Stimulated activated naive B cell treated with anti-CD40 and anti-IgM and Interleukin-4, amounts not matched to agents 10 μg/mL and 1 μg/mL and 100 μg/mL, for 72 hours (primary cell): ENCODE measurements around the gene PRPF38B.

Experiments used
- ATAC-seq, 2 donors: fragments of 150-1000 bp; cut with Tn5 transposase; replicated peaks; 2 replicates each; pipeline ENCODE4 v1.10.0; 2021; ENCODE audit warnings: moderate library complexity in 1 of 2
- DNase-seq: peaks from one replicate; pipeline ENCODE4 v3.0.0; 2021
- H3K27ac Mint-ChIP-seq: one replicate; pipeline ENCODE4 v1.8.0; 2022; ENCODE audit warnings: mild to moderate bottlenecking, mixed read lengths
- H3K27me3 Mint-ChIP-seq, 2 donors: one replicate each; pipeline ENCODE4 v1.8.0; 2022; ENCODE audit warnings: mixed read lengths in 2 of 2
- H3K36me3 Mint-ChIP-seq, 2 donors: one replicate each; pipeline ENCODE4 v1.8.0; 2022; ENCODE audit warnings: mixed read lengths in 2 of 2, mild to moderate bottlenecking in 1 of 2
- H3K4me1 Mint-ChIP-seq, 2 donors: one replicate each; pipeline ENCODE4 v1.8.0; 2022; ENCODE audit warnings: mixed read lengths in 2 of 2, mild to moderate bottlenecking in 1 of 2
- H3K4me3 Mint-ChIP-seq, 2 donors: one replicate each; pipeline ENCODE4 v1.8.0; 2022; ENCODE audit warnings: mild to moderate bottlenecking in 2 of 2, mixed read lengths in 2 of 2, moderate library complexity in 1 of 2
- H3K9me3 Mint-ChIP-seq, 2 donors: one replicate each; pipeline ENCODE4 v1.8.0; 2022; ENCODE audit warnings: mixed read lengths in 2 of 2, mild to moderate bottlenecking in 1 of 2

The PRPF38B gene

DNA sequence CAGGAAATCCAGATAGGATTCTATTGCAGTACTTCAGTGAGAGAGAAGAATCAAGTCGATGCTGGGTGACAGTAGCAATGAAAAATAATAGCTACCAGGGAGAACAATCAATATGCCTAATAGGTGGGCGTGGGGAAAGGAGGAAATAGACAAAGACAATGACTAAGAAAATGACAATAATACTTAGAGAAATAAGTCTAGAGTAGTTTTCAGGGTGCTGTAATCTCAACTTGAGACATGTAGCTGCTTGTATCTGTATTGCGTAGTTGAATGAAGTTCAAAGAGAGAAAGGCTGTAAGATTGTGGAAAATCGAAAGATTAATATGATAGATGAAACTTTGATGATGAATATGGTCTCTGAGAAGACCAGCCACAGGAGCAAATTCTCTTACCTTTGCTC, 57.0 kb downstream of the PRPF38B start:
- Mint-ChIP-seq H3K36me3 (peaks cover 7 to 27% of the 10 kb centered on the region in 2 donors), H3K4me1 (peaks cover 20 to 30% of the 10 kb centered on the region in 2 donors), H3K27ac (no peak overlapping the region), H3K27me3 (no peaks in the 10 kb centered on the region), H3K4me3 (no peak overlapping the region), H3K9me3 (no peaks in the 10 kb centered on the region)
- ATAC-seq (no peak), DNase-seq (no peak)

DNA sequence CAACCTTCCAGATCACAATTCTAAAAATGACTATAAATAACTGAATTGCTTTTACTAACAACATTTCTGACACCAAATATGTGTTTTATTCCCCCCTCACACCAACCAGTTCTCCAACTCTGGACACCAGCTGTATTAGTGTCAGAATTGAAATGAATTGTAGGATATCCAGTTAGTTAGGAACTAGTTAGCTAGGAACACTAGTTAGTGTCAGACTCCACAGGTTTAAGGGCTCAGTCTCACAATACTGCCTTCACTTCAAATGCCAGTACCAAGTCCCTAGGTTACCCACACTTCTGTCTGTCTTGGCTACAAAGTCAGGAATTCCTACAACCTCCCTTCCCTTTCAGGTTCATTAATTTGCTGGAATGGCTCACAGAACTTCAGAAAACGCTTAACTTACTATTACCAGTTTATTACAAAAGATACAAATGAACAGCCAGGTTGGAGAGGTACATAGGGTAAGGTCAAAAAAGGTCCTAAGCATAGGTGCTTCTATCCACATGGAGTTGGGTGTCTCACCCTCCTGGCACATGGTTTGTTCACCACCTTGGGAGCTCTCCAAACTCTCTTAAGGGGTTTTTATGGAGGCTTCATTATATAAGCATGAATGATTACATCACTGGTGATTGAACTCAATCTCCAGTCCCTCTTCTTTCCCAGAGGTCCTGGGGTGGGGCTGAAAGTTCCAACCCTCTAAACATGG, 58.5 kb downstream of the PRPF38B start:
- ATAC-seq (no peak), DNase-seq (no peak)
- Mint-ChIP-seq H3K4me1 (peaks cover 20 to 30% of the 10 kb centered on the region in 2 donors), H3K4me3 (no peak overlapping the region), H3K27ac (no peak overlapping the region), H3K9me3 (no peaks in the 10 kb centered on the region), H3K36me3 (peaks cover 10 to 30% of the 10 kb centered on the region in 2 donors), H3K27me3 (no peaks in the 10 kb centered on the region)
